Muscle of leg (tissue), 11 donors: ENCODE data around the gene METTL26. TPM values are rescaled to one million over a fixed set of nuclear protein-coding genes. Genes with fewer than 3 reads are reported as not detected.

Experiments used
- DNase-seq: peaks from one replicate; pipeline ENCODE4 v3.0.0; 2013
- H3K27ac ChIP-seq: one replicate; pipeline ENCODE4 v1.5.1; 2013; ENCODE audit warnings: mild to moderate bottlenecking, low read length, control low read depth
- H3K27me3 ChIP-seq: one replicate; pipeline ENCODE4 v1.6.1; 2013; ENCODE audit warnings: low read length; ENCODE audit not compliant: control insufficient read depth, insufficient read depth
- H3K36me3 ChIP-seq: one replicate; pipeline ENCODE4 v1.6.1; 2013; ENCODE audit warnings: low read length; ENCODE audit not compliant: control insufficient read depth, insufficient read depth
- H3K4me1 ChIP-seq: one replicate; pipeline ENCODE4 v1.6.1; 2013; ENCODE audit warnings: low read length; ENCODE audit not compliant: control insufficient read depth, insufficient read depth
- H3K4me3 ChIP-seq: one replicate; pipeline ENCODE4 v1.5.1; 2013; ENCODE audit warnings: low read length, control low read depth
- H3K9me3 ChIP-seq: replicated peaks from 2 replicates; pipeline ENCODE4 v1.6.1; 2013; ENCODE audit warnings: low read depth, low read length; ENCODE audit not compliant: control insufficient read depth
- WGBS: methylation state at CpG from one replicate; pipeline ENCODE4 v1.1.5; 2013; ENCODE audit warnings: missing lambda C conversion rate; ENCODE audit not compliant: insufficient coverage; 5-methylcytosine and 5-hydroxymethylcytosine counted together
- polyA plus RNA-seq, 8 donors: library from polyadenylated mRNA; unstranded; fragments of 120-200 nt; gene quantifications; one replicate each; pipeline versions ENCODE4 v1.2.1 to v1.2.3, GENCODE V29; 2013; ENCODE audit warnings: inconsistent platforms in 1 of 8, low replicate concordance in 1 of 8; ENCODE audit not compliant: insufficient read length in 8 of 8, insufficient read depth in 1 of 8
- total RNA-seq: library from RNA; stranded (reverse); fragments of 120-200 nt; gene quantifications from one replicate; pipeline ENCODE4 v1.2.4, GENCODE V29; 2013

METTL26 gene
- total and polyA plus RNA-seq, 9 donors = 39.3 to 59.1 (median 42.7) TPM

- DNase-seq = no peak
- Histone ChIP-seq H3K36me3 (peaks cover 35% of the 10 kb centered on the region), H3K27ac (peak overlapping the region; percentile 62), H3K4me3 (peak overlapping the region; percentile 77), H3K9me3 (no peaks in the 10 kb centered on the region), H3K4me1 (peaks cover 44% of the 10 kb centered on the region), H3K27me3 (peaks cover 17% of the 10 kb centered on the region)
- 43% methylated on average over 39 of the region's 44 CpGs for WGBS
Observed at GRCh38 chr16:680967-681745, 45.1 kb upstream of the METTL26 start.

DNA sequence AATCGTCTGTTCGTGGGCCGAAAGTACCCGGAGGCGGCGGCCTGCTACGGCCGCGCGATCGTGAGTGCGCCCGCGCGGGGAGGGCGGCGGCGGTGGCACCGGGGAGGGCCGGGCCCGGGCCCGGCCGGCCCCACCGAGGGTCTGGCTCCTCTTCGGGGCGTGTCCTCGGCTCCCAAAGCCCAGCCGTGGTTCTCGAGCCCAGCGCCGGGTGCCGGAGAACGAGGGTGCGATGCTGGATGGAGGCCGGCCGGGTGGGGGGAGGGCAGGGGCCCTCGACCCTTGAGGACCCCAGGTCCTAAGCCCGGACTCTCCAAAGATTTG lies 44.5 kb upstream of the METTL26 start:
- Histone ChIP-seq H3K36me3 (peaks cover 30% of the 10 kb centered on the region), H3K27me3 (peaks cover 22% of the 10 kb centered on the region), H3K9me3 (no peaks in the 10 kb centered on the region), H3K4me1 (peaks cover 49% of the 10 kb centered on the region), H3K4me3 (peak overlapping the region; percentile 77), H3K27ac (peak overlapping the region; percentile 62)
- DNase-seq = no peak
- whole genome bisulfite sequencing = under 1% methylated on average over 32 of the region's 38 CpGs

DNA sequence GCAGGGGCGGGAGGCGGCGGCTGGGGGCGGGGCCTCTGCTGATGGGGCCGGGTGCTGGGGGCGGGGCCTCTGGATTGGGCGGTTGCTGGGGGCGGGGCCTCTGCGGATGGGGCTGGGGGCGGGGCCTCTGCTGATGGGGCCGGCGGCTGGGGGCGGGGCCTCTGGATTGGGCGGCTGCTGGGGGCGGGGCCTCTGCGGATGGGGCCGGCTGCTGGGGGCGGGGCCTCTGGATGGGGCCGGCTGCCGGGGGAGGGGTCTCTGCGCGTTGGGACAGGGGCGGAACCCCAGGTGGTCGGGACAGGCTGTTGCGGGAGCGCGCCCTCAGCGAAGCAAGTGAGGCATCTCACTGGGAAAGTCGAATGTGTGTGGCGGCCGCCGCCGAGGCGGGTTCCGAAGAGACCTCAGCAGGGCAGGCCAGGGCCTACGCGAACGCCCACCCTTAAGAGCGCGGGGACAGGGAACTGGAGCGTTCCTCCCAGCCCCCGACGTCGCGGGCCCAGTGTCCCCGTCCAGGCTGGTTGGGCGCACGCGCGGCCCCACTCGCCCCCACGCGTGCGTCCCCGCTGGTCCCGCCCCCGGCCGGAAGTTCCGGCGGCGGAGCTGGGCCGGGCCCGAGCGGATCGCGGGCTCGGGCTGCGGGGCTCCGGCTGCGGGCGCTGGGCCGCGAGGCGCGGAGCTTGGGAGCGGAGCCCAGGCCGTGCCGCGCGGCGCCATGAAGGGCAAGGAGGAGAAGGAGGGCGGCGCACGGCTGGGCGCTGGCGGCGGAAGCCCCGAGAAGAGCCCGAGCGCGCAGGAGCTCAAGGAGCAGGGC lies 43.9 kb upstream of the METTL26 start, which contains the start of gene STUB1:
STUB1 (plus strand) TSS at position 597 of the 811 bp plus-strand sequence; CDS start at position 713, 116 bp downstream.
- under 1% methylated on average over 74 of the region's 91 CpGs for WGBS
- H3K4me1 ChIP-seq = peaks cover 49% of the 10 kb centered on the region
- DNase-seq = peak; percentile 95

GRCh38 chr16:678858-679813 lies 43.0 kb upstream of the METTL26 start:
- H3K27ac ChIP-seq = peak overlapping the region; percentile 80
- peaks cover 29% of the 10 kb centered on the region for H3K36me3 ChIP-seq
- peaks cover 48% of the 10 kb centered on the region for H3K4me1 ChIP-seq
- WGBS = 21% methylated on average over 40 of the region's 52 CpGs
- H3K4me3 ChIP-seq = peak overlapping the region; percentile 49
- H3K27me3 ChIP-seq = peaks cover 29% of the 10 kb centered on the region
- H3K9me3 ChIP-seq = no peaks in the 10 kb centered on the region
- DNase-seq = peak; percentile 85

More for the DNA sequence above, 43.9 kb upstream of the METTL26 start, which contains the start of gene STUB1:
- no peaks in the 10 kb centered on the region for H3K9me3 ChIP-seq
- peak within 1 kb of the TSS; percentile 77 for H3K4me3 ChIP-seq
- H3K27me3 ChIP-seq = peaks cover 25% of the 10 kb centered on the region
- peaks cover 25% of the 10 kb centered on the region for H3K36me3 ChIP-seq
- H3K27ac ChIP-seq = peak within 1 kb of the TSS; percentile 97

DNA sequence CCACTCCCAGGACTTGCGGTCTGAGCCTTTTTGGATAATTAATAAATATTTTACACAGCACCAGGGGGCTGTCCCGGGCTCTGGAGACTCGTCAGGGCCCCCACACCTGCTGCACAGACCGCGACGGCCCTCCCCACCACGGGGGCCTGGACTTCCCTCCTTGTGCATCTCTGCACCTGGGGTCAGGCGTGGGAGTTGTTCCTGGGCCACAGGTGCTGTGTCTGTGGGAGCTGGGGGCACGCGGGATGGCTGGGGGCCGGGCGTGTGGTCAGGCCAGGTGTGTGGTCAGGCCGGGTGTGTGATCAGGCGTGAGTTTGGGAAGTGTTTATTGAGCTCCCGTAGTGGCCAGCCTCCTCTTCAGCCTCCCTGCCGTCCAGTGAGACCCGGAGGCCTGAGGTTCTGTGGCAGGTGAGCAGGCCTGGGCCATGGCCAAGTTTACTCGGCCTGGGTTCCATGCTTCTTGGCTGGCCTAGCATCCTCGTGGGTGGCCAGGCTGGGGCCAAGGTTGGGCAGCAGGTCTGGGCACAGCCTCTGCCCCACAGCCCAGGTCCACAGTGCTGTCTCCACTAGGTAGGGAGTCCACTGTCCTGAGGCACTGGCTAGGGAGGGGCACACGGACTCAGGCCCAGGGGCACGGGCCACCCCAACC lies 42.2 kb upstream of the METTL26 start:
- Histone ChIP-seq H3K27ac (no peak overlapping the region), H3K4me1 (peaks cover 44% of the 10 kb centered on the region)

GRCh38 chr16:677316-678190 lies 41.4 kb upstream of the METTL26 start:
- H3K27ac ChIP-seq = no peak overlapping the region
- peaks cover 34% of the 10 kb centered on the region for H3K36me3 ChIP-seq
- H3K27me3 ChIP-seq = peaks cover 29% of the 10 kb centered on the region
- H3K4me3 ChIP-seq = no peak overlapping the region
- no peaks in the 10 kb centered on the region for H3K9me3 ChIP-seq
- peaks cover 38% of the 10 kb centered on the region for H3K4me1 ChIP-seq
- 51% methylated on average over 31 of the region's 57 CpGs for WGBS
- no peak for DNase-seq

More for the DNA sequence above, 42.2 kb upstream of the METTL26 start:
- H3K9me3 ChIP-seq = no peaks in the 10 kb centered on the region
- no peak for DNase-seq
- WGBS = 65% methylated on average over 18 of the region's 21 CpGs
- H3K4me3 ChIP-seq = no peak overlapping the region
- peaks cover 34% of the 10 kb centered on the region for H3K36me3 ChIP-seq
- peaks cover 29% of the 10 kb centered on the region for H3K27me3 ChIP-seq

DNA sequence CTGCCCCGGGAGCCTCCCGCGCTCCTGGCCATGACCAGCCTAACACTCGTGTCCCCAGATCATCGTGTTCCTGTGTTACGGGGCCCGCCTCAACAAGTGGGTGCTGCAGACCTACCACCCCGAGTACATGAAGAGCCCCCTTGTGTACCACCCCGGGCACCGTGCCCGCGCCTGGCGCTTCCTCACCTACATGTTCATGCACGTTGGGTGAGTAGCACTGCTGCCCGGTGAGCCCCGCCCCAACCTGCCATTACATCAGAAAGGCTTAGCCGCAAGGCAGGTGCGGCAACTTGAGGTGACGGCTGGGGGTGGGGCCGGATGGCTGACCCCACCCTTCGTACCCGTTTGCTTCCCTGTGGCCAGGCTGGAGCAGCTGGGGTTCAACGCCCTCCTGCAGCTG lies 40.8 kb upstream of the METTL26 start:
- Histone ChIP-seq H3K27me3 (peaks cover 29% of the 10 kb centered on the region), H3K27ac (no peak overlapping the region), H3K9me3 (no peaks in the 10 kb centered on the region), H3K36me3 (peaks cover 34% of the 10 kb centered on the region), H3K4me3 (no peak overlapping the region), H3K4me1 (peaks cover 37% of the 10 kb centered on the region)
- DNase-seq = no peak
- 60% methylated on average over 23 of the region's 23 CpGs for WGBS

DNA sequence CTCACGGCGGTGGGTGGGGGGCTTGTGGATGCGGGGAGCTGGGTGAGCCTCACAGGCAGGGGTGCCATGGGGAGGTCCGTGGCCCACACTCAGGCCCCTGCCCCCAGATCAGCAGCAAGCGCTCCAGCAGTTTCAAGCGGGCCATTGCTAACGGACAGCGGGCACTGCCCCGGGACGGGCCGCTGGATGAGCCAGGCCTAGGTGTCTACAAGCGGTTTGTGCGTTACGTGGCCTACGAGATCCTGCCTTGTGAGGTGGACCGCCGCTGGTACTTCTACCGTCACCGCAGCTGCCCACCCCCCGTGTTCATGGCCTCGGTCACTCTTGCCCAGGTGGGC lies 40.4 kb upstream of the METTL26 start:
- Histone ChIP-seq H3K27me3 (peaks cover 29% of the 10 kb centered on the region), H3K4me3 (no peak overlapping the region), H3K27ac (no peak overlapping the region), H3K4me1 (peaks cover 33% of the 10 kb centered on the region), H3K36me3 (peaks cover 33% of the 10 kb centered on the region), H3K9me3 (no peaks in the 10 kb centered on the region)
- WGBS = 88% methylated on average over 21 of the region's 21 CpGs
- DNase-seq = no peak
